Epithelial cell of esophagus (primary cell): Measurements from ENCODE around the gene SP140.
"Not testable (repeated sequence)": the region's sequence is repeated elsewhere in the genome, so short reads cannot be mapped to it uniquely, and the experiment has no call there.

Experiments
- DNase-seq: peaks from one replicate; pipeline ENCODE4 v3.0.0; 2010; ENCODE audit warnings: low read depth
- H3K4me3 ChIP-seq: 2 replicates; pipeline ENCODE4 v1.5.1; 2011; ENCODE audit warnings: mild to moderate bottlenecking, low read length, control low read depth
- TF ChIP-seq, protein P1 (sequence below): IDR thresholded peaks from 2 replicates; pipeline ENCODE4 v1.5.1; 2011; ENCODE audit warnings: low read depth, mild to moderate bottlenecking, low read length, control low read depth, inconsistent platforms; ENCODE audit not compliant: insufficient read depth; ENCODE audit errors: missing control alignments

SP140 gene

DNA sequence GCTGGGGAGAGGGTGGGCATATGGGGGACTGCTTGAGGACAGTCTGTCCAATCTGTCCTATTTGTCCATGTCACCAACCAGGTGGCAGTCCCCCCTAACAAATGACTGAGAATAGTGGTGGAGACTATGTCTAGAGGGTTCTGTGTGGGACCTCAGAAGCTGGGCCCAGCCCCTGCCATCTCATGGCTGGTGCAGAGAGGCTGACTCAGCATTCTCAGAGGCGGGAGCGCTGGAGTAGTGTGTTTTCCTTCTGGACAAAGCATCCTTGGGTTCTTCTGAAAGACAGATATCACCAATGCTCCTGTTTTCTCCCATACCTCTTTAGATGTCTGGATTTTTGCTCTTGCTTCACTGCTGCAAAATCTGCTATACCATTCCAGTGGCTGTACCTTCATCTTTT lies 57.4 kb downstream of the SP140 start:
- no peak overlapping the region for H3K4me3 ChIP-seq
- TF ChIP-seq, protein P1, sequence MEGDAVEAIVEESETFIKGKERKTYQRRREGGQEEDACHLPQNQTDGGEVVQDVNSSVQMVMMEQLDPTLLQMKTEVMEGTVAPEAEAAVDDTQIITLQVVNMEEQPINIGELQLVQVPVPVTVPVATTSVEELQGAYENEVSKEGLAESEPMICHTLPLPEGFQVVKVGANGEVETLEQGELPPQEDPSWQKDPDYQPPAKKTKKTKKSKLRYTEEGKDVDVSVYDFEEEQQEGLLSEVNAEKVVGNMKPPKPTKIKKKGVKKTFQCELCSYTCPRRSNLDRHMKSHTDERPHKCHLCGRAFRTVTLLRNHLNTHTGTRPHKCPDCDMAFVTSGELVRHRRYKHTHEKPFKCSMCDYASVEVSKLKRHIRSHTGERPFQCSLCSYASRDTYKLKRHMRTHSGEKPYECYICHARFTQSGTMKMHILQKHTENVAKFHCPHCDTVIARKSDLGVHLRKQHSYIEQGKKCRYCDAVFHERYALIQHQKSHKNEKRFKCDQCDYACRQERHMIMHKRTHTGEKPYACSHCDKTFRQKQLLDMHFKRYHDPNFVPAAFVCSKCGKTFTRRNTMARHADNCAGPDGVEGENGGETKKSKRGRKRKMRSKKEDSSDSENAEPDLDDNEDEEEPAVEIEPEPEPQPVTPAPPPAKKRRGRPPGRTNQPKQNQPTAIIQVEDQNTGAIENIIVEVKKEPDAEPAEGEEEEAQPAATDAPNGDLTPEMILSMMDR: no peak
- no peak for DNase-seq

DNA sequence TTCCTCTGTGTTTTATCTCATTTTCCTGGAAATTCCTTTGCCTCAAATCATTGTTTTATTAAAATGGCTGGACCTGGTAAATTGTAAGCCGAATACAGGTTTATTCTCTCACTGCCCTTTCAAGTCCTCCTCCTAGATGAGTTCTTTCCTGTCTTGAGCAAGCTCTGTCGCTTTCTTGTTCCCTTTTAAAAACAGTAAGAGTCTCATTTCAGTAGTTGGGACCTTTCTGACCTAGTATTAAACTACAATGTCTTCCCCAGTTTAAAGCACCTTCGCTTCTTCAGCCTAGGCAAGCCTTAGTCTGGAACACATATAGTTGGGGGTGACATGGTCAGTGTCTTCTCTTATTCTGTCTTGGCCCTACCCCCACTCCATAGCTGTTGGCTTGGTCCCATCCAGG lies 60.5 kb downstream of the SP140 start:
- TF ChIP-seq, protein P1: no peak
- no peak overlapping the region for H3K4me3 ChIP-seq
- DNase-seq: no peak

DNA sequence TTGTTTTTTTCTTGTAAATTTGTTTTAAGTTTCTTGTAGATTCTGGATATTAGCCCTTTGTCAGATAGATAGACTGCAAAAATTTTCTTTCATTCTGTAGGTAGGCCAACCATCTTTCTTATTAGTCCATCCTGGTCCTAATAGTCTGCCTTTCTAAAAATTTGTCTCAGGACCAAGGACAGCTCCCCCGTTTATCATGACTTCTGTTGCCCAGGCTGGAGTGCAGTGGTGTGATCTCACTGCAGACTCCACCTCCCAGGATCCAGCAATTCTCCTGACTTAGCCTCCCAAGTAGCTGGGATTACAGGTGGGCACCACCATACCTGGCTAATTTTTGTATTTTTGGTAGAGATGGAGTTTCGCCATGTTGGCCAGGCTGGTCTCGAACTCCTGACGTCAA lies 63.8 kb downstream of the SP140 start:
- peak; percentile 53 for DNase-seq
- H3K4me3 ChIP-seq: not testable (repeated sequence)

- TF ChIP-seq, protein P1: no peak
- H3K4me3 ChIP-seq: no peak overlapping the region
- no peak for DNase-seq
Observed at GRCh38 chr2:230295192-230295591, 69.7 kb downstream of the SP140 start.

GRCh38 chr2:230296917-230297316 lies 71.4 kb downstream of the SP140 start:
- DNase-seq: no peak
- H3K4me3 ChIP-seq: no peak overlapping the region
- TF ChIP-seq, protein P1: no peak

DNA sequence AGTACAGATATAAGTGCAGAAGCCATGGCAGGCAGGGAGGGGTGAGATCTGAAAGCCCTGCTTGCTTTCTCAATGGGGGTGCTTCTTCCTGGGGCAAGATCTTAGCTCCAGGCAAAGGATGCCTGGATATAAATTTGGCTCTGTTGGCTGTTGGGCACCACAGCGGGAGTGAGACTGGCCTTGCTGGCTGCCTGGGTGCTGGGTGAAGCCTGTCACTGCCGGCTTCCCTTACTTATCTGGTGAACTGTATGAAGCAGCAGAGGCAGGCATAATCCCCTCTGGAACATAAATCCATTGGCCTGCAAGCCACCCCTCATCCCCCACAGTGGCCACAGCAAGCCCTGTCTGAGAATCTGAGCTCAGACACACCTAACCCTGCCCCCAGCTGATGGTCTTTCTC lies 74.1 kb downstream of the SP140 start:
- no peak overlapping the region for H3K4me3 ChIP-seq
- DNase-seq: no peak
- TF ChIP-seq, protein P1: no peak

DNA sequence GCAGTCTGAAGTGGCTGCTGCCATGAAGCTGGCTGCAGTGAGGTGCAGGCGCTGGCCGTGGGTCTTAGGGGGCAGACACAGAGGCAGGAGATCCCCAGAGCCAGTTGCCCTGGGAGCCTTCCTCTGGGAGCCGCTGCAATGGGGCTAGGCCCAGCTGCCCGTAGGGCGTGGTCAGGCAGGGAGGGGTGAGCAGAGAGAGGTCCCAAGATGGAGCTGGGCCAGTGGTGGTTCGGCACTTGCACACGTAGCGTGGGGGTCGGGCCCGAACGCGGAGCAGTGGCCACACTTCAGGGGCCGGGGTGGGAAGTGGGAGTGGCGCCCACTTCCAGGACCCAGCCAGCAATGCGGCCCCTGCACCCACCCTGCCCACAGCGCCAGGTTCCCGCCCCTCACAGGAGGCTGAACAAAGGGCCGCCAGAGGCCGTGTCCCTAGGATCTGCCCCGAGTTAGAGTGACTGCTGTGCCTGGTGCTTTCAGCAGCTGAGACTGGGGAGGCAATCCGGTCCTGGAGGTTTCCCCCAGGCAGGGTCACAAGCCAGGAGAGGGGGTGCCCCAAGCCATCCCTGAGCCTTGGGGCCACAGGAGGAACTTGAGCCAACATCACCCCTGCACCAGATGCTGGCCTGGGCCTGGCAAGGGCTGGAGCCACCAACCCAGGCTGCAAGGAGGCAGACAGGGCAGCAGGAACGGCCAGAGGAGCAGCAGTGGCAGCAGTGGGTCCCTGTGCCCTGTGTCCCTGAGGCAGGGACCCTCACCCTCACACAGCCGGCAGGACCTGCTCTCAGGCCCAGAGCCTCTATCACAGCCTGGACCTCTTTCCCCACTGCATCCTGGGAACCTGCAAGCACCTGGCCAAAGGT lies 80.1 kb downstream of the SP140 start:
- H3K4me3 ChIP-seq: no peak overlapping the region
- DNase-seq: no peak
- TF ChIP-seq, protein P1: no peak
